HEK293 (cell line): ENCODE data around the gene FUT8.

Experiments used
- CTCF ChIA-PET: fragments of 350-600 bp; formaldehyde crosslinking; extraction: SDS; loops from one replicate; lab custom pipeline; 2021; ENCODE audit warnings: antibody characterized with exemption; lab: Yijun Ruan, JAX
- POLR2A ChIA-PET: fragments of 300-600 bp; formaldehyde crosslinking; extraction: SDS; loops from one replicate; lab custom pipeline; 2020; ENCODE audit warnings: antibody characterized with exemption, inconsistent platforms; lab: Yijun Ruan, JAX
- H3K27ac ChIP-seq: fragments of 200-500 bp; sonication (Bioruptor generic); 2 replicates; pipeline ENCODE4 v1.5.1; 2014; ENCODE audit warnings: low read depth, low read length, control low read depth, inconsistent platforms; ENCODE audit errors: extremely low read depth
- H3K36me3 ChIP-seq, 2 experiments: fragments of 200-500 bp in 1 of 2; sonication (Bioruptor generic) in 1 of 2; 1 replicate in 1 of 2; 2 replicates in 1 of 2; pipeline ENCODE4 v1.5.1; 2014 to 2017; ENCODE audit warnings: inconsistent platforms in 2 of 2, low read length in 2 of 2; ENCODE audit not compliant: control insufficient read depth in 2 of 2, insufficient read depth in 1 of 2
- H3K4me1 ChIP-seq: fragments of 200-500 bp; sonication (Bioruptor generic); 2 replicates; pipeline ENCODE4 v1.5.1; 2014; ENCODE audit warnings: mild to moderate bottlenecking, low read length, inconsistent platforms; ENCODE audit not compliant: control insufficient read depth, insufficient read depth
- H3K4me3 ChIP-seq: 2 replicates; pipeline ENCODE4 v1.5.1; 2011; ENCODE audit warnings: low read depth, mild to moderate bottlenecking, control low read depth, low read length, moderate library complexity
- H3K9me3 ChIP-seq: fragments of 200-500 bp; sonication (Bioruptor generic); 2 replicates; pipeline ENCODE4 v1.5.1; 2014; ENCODE audit warnings: low read depth, low read length, inconsistent platforms; ENCODE audit not compliant: control insufficient read depth, insufficient read depth
- ATF2 ChIP-seq: fragments of 450-650 bp; formaldehyde crosslinking; IDR thresholded peaks from 2 replicates; pipeline ENCODE4 v1.5.1; 2016; ENCODE audit warnings: missing biosample characterization, missing genetic modification characterization, low read depth
- PRDM2 ChIP-seq: fragments of 450-650 bp; formaldehyde crosslinking; IDR thresholded peaks from 2 replicates; pipeline ENCODE4 v1.5.1; 2016; ENCODE audit warnings: missing biosample characterization, missing genetic modification characterization, borderline replicate concordance
- REST ChIP-seq: fragments of 450-650 bp; formaldehyde crosslinking; IDR thresholded peaks from 2 replicates; pipeline ENCODE4 v1.5.1; 2016; ENCODE audit warnings: missing biosample characterization, missing genetic modification characterization
- SCRT2 ChIP-seq: fragments of 450-650 bp; formaldehyde crosslinking; IDR thresholded peaks from 2 replicates; pipeline ENCODE4 v1.5.1; 2016; ENCODE audit warnings: missing biosample characterization, missing genetic modification characterization
- ZEB2 ChIP-seq: fragments of 450-650 bp; formaldehyde crosslinking; IDR thresholded peaks from 2 replicates; pipeline ENCODE4 v1.5.1; 2016; ENCODE audit warnings: missing biosample characterization, missing genetic modification characterization
- ZFP37 ChIP-seq: fragments of 450-650 bp; formaldehyde crosslinking; IDR thresholded peaks from 2 replicates; pipeline ENCODE4 v1.5.1; 2016; ENCODE audit warnings: missing biosample characterization, missing genetic modification characterization
- ZNF10 ChIP-seq: fragments of 450-650 bp; formaldehyde crosslinking; IDR thresholded peaks from 2 replicates; pipeline ENCODE4 v1.5.1; 2017; ENCODE audit warnings: missing biosample characterization, missing genetic modification characterization
- ZNF114 ChIP-seq: fragments of 450-650 bp; formaldehyde crosslinking; IDR thresholded peaks from 2 replicates; pipeline ENCODE4 v1.5.0; 2017; ENCODE audit warnings: missing biosample characterization, missing genetic modification characterization
- ZNF16 ChIP-seq: fragments of 450-650 bp; formaldehyde crosslinking; IDR thresholded peaks from 2 replicates; pipeline ENCODE4 v1.5.1; 2016; ENCODE audit warnings: low read depth, missing biosample characterization, missing genetic modification characterization
- ZNF280D ChIP-seq: fragments of 450-650 bp; formaldehyde crosslinking; IDR thresholded peaks from 2 replicates; pipeline ENCODE4 v1.5.1; 2016; ENCODE audit warnings: missing biosample characterization, missing genetic modification characterization
- ZNF350 ChIP-seq: fragments of 450-650 bp; formaldehyde crosslinking; IDR thresholded peaks from 2 replicates; pipeline ENCODE4 v1.5.0; 2017; ENCODE audit warnings: missing biosample characterization, mild to moderate bottlenecking, missing genetic modification characterization
- ZNF514 ChIP-seq: fragments of 450-650 bp; formaldehyde crosslinking; IDR thresholded peaks from 2 replicates; pipeline ENCODE4 v1.5.1; 2016; ENCODE audit warnings: missing biosample characterization, missing genetic modification characterization
- ZNF529 ChIP-seq: fragments of 450-650 bp; formaldehyde crosslinking; IDR thresholded peaks from 2 replicates; pipeline ENCODE4 v1.5.1; 2017; ENCODE audit warnings: missing genetic modification characterization, missing biosample characterization; ENCODE audit not compliant: insufficient replicate concordance
- ZNF624 ChIP-seq: fragments of 450-650 bp; formaldehyde crosslinking; IDR thresholded peaks from 2 replicates; pipeline ENCODE4 v1.5.1; 2017; ENCODE audit warnings: missing biosample characterization, missing genetic modification characterization
- ZNF76 ChIP-seq: fragments of 450-650 bp; formaldehyde crosslinking; IDR thresholded peaks from 2 replicates; pipeline ENCODE4; 2016; ENCODE audit warnings: low read depth, missing biosample characterization, missing genetic modification characterization, borderline replicate concordance
- ZSCAN30 ChIP-seq: fragments of 450-650 bp; IDR thresholded peaks from 2 replicates; pipeline ENCODE4 v1.5.1; 2018; ENCODE audit warnings: missing biosample characterization, mild to moderate bottlenecking, missing genetic modification characterization, moderate library complexity
- ZSCAN5A ChIP-seq: fragments of 450-650 bp; formaldehyde crosslinking; IDR thresholded peaks from 2 replicates; pipeline ENCODE4 v1.5.1; 2016; ENCODE audit warnings: missing biosample characterization, missing genetic modification characterization
- TF ChIP-seq, protein P1 (sequence below): fragments of 450-650 bp; IDR thresholded peaks from 2 replicates; pipeline ENCODE4 v1.5.1; 2018; ENCODE audit warnings: missing biosample characterization, missing genetic modification characterization
- TF ChIP-seq, protein P2 (sequence below): fragments of 450-650 bp; formaldehyde crosslinking; IDR thresholded peaks from 2 replicates; pipeline ENCODE4 v1.5.1; 2016; ENCODE audit warnings: missing biosample characterization, missing genetic modification characterization

FUT8 gene

DNA sequence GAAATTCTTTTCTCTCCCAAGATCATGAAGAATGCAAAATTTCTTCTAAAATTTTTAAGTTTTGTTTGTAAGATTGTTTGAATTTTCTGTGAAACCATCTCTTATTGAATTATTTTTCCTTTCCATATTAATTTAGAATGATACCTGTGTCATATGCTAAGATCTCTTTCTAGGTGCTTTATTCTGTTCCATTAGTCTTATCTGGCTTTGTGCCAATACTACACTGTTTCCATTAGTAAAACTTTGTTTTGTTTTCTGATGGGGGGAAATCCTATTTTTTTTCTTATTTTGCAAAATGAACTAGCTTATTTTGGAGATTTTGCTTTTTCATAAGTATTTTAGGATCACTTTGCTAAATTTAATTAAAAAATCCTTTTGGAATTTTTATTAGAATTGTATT, 193.9 kb downstream of the FUT8 start:
- no peaks in the 10 kb centered on the region for H3K4me1 ChIP-seq
- H3K4me3 ChIP-seq, result no peak overlapping the region
- no peaks in the 10 kb centered on the region for H3K36me3 ChIP-seq
- POLR2A ChIA-PET, result no interaction called here
- no peaks in the 10 kb centered on the region for H3K9me3 ChIP-seq
- CTCF ChIA-PET, result interaction anchor here (0.8 kb wide), 1 partner anchor 218 kb away, joined by 5 read pairs; no protein-coding TSS in a partner anchor
- H3K27ac ChIP-seq, result no peak overlapping the region
- TF ChIP-seq REST (tag by site-specific recombination), result no peak
- TF ChIP-seq, protein P1, sequence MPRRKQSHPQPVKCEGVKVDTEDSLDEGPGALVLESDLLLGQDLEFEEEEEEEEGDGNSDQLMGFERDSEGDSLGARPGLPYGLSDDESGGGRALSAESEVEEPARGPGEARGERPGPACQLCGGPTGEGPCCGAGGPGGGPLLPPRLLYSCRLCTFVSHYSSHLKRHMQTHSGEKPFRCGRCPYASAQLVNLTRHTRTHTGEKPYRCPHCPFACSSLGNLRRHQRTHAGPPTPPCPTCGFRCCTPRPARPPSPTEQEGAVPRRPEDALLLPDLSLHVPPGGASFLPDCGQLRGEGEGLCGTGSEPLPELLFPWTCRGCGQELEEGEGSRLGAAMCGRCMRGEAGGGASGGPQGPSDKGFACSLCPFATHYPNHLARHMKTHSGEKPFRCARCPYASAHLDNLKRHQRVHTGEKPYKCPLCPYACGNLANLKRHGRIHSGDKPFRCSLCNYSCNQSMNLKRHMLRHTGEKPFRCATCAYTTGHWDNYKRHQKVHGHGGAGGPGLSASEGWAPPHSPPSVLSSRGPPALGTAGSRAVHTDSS, result no peak
- TF ChIP-seq, protein P2, sequence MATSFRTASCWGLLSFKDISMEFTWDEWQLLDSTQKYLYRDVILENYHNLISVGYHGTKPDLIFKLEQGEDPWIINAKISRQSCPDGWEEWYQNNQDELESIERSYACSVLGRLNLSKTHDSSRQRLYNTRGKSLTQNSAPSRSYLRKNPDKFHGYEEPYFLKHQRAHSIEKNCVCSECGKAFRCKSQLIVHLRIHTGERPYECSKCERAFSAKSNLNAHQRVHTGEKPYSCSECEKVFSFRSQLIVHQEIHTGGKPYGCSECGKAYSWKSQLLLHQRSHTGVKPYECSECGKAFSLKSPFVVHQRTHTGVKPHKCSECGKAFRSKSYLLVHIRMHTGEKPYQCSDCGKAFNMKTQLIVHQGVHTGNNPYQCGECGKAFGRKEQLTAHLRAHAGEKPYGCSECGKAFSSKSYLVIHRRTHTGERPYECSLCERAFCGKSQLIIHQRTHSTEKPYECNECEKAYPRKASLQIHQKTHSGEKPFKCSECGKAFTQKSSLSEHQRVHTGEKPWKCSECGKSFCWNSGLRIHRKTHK (tag by site-specific recombination), result no peak
- no peak for TF ChIP-seq ZNF10 (tag by site-specific recombination)
- TF ChIP-seq ZEB2 (tag by site-specific recombination), result no peak
- TF ChIP-seq ZNF76 (tag by site-specific recombination), result no peak
- TF ChIP-seq ATF2 (tag by site-specific recombination), result no peak
- no peak for TF ChIP-seq ZNF16 (tag by site-specific recombination)
- no peak for TF ChIP-seq ZNF280D (tag by site-specific recombination)
- TF ChIP-seq PRDM2 (tag by site-specific recombination), result no peak
- no peak for TF ChIP-seq ZNF114 (tag by site-specific recombination)
- no peak for TF ChIP-seq ZNF514 (tag by site-specific recombination)
- TF ChIP-seq ZNF529, result no peak
- no peak for TF ChIP-seq ZNF624 (tag by site-specific recombination)
- TF ChIP-seq ZFP37 (tag by site-specific recombination), result no peak
- TF ChIP-seq SCRT2 (tag by site-specific recombination), result no peak
- TF ChIP-seq ZSCAN30 (tag by site-specific recombination), result no peak
- no peak for TF ChIP-seq ZSCAN5A
- no peak for TF ChIP-seq ZNF350 (tag by site-specific recombination)
